22Rv1 (cell line): ENCODE data around the gene SBDS.

Experiments used
- CTCF ChIP-seq: fragments of 450-650 bp; IDR thresholded peaks from 2 replicates; pipeline ENCODE4 v1.5.1; 2017; ENCODE audit warnings: mild to moderate bottlenecking
- ZFX ChIP-seq: fragments of 450-650 bp; IDR thresholded peaks from 2 replicates; pipeline ENCODE4 v1.6.1; 2017; ENCODE audit warnings: antibody characterized with exemption, borderline replicate concordance

DNA sequence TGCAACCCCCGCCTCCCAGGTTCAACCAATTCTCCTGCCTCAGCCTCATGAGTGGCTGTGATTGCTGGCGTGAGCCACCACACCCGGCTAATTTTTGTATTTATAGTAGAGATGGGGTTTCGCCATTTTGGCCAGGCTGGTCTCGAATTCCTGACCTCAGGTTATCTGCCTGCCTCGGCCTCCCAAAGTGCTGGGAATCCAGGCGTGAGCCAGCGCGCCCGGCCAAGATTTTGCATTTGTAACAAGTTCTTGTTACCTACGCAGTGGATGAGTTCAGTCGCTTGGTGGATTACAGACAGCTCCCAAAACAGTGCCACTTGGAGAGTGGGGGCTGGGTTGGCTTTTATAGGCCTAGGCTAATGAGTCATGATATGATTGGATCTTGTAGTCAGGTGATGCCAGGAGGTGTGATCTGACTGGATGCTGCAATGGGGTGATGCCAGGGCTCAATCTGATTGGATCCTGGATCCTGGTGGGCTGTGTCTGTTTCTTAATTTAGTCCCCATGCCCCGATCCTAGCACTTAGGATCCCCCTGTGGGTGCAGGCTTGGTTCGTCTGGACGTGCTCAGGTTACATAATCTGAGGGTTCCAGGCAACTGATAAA lies 20.3 kb downstream of the SBDS start:
- TF ChIP-seq CTCF, result no peak
- no peak for TF ChIP-seq ZFX
